Muscle of arm (tissue), 12 donors: Measurements from ENCODE around the gene METTL15. TPM values are rescaled to one million over a fixed set of nuclear protein-coding genes. Genes with fewer than 3 reads are reported as not detected.
"Not testable (repeated sequence)": the region's sequence is repeated elsewhere in the genome, so short reads cannot be mapped to it uniquely, and the experiment has no call there.

Source experiments
- DNase-seq: peaks from one replicate; pipeline ENCODE4 v3.0.0-alpha.2; 2013
- polyA plus RNA-seq, 12 donors: library from polyadenylated mRNA; unstranded; fragments of 120-200 nt; gene quantifications; one replicate each; pipeline ENCODE4 v1.2.1, GENCODE V29; 2013; ENCODE audit not compliant: insufficient read length in 12 of 12

The METTL15 gene
- polyA plus RNA-seq, 12 donors, result 10.4 to 16.7 (median 12.7) TPM; not detected in 1

GRCh38 chr11:28107191-28107749, 918 bp upstream of the METTL15 start:
- DNase-seq, result peak; percentile 2

GRCh38 chr11:28108958-28109357, 770 bp downstream of the METTL15 start:
- DNase-seq, result peak; percentile 14

GRCh38 chr11:28110108-28110820, 2.1 kb downstream of the METTL15 start:
- peak; percentile 75 for DNase-seq

DNA sequence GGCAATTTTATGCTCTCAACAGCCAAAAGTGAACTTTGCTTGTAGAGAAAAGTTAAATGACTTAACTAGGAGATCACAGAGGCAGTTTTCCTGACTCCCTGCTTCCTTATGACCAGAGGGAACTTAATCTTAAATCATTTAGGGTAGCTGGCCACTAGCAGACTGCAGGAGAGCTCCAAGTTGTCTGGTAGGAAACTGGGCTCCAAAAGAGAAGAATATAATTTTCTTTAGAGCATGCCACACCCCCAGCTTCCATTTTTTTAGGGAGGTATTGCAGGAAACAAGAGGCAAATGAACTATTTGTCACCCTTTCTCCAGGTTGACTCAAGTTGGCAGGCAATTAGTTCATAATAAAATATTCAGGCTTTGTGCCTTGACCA, 2.6 kb downstream of the METTL15 start:
- DNase-seq, result no peak

- DNase-seq, result no peak
Measured at GRCh38 chr11:28114116-28114515, 5.9 kb downstream of the METTL15 start.

GRCh38 chr11:28114731-28115130, 6.5 kb downstream of the METTL15 start:
- DNase-seq, result no peak

DNA sequence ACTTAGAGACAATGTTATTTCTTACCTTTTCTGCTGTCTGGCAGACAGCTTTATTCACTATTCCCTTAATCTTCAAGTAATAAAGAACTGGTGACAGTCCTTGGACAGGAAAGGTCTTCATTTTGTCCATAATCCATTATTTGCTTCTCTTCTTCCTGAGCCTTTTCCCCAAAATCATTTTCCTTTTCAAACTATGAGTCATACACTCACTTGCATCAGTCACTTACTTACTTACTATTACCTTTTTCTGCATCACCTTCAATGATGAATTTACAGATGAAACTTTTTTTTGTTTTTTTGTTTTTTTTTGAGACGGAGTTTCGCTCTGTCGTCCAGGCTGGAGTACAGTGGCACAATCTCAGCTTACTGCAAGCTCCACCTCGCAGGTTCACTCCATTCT, 9.5 kb downstream of the METTL15 start:
- no peak for DNase-seq

- no peak for DNase-seq
Measured at GRCh38 chr11:28123151-28123581, 15.0 kb downstream of the METTL15 start.

DNA sequence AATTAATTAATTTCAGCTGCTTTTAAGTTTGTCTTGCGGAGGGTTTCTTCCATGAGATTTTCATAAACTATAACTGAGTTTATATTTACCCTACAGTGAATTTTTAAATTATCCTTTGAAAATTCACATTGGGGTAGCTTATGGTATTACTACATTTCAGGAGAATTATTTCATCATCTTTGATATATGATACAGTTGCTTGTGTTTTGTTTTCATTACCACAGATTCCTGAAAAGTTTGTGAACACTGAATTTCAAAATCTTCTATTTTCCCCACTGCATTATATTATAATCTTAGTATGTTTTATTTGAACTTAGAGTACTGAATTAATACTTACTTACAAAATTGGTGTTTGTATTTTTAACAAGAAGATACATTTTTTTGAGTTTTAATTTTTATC, 24.4 kb downstream of the METTL15 start:
- no peak for DNase-seq

GRCh38 chr11:28133146-28133545, 25.0 kb downstream of the METTL15 start:
- DNase-seq, result no peak

DNA sequence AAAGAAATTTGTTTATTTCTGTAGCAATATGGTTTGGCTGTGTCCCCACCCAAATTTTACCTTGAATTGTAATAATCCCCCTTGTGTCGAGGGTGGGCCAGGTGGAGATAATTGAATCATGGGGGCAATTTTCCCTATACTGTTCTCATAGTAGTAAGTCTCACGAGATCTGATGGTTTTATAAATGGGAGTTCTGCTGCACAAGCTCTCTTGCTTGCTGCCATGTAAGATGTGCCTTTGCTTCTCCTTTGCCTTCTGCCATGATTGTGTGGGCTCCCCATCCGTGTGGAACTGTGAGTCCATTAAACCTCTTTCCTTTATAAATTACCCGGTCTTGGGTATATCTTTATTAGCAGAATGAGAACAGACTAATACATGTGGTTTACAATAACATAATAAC, 28.0 kb downstream of the METTL15 start:
- DNase-seq, result not testable (repeated sequence)

GRCh38 chr11:28137366-28137765, 29.2 kb downstream of the METTL15 start:
- no peak for DNase-seq

GRCh38 chr11:28137832-28138231, 29.6 kb downstream of the METTL15 start:
- no peak for DNase-seq

DNA sequence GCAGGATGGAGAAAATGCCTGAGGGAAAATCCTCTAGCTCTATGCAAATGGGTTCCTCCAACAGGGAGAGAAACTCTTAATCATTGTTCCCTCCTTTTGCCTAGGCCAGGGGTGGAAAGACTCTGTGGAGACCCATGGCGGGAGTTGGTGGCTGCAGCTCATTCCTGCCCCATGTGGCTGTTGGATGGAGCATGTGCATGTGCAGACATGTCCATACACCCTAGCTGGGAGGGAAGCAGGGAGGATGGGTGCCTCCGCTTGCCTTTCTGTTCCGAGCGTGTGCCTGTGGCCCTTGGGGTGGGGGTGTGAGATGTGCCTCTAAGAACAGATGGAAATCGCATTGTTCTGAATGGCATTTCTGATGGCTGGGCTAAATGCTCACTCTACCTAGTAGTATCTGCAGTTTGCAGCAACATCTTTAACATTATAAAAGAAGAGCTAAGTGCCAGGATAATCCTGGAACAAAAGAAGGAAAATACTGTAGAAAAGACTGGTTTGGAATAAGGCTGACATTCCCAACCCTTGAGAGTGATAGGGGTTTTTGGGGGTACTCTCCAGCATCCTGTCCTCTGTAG, 31.7 kb downstream of the METTL15 start:
- DNase-seq, result no peak

DNA sequence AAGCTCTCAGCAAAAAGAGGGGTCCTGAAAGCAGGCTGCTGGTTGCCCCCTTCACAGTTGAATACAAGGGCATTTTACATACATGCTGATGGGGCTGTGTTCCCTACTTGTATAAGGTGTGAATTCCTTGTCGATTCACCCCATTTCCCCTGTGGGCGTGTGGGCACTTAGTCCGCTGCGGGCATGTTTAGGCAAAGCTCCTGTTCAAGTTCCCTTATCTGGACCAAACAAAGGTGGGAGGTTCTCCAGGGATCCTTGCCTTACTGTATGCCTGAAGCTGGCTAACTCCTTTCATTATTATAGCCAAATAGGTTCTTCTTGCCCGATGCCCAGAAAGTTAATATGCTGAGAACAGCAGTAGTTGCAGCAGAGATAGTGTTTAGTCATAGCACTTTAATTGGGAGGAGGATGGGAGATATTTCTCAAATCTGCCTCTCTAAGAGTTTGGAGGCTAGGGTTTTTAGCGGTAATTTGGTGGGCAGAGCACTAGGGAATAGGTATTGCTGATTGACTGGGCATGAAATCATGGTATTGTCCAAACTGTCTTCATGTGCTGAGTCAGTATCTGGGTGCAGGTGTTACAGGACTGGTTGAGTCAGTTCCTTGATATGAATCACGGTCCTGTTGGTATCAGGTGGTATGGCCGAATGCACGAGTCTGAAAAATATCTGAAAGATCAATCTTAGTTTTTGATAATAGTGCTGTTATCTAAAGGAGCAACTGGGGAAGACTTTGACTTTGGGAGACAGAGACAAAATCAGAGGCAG, 32.7 kb downstream of the METTL15 start:
- no peak for DNase-seq

DNA sequence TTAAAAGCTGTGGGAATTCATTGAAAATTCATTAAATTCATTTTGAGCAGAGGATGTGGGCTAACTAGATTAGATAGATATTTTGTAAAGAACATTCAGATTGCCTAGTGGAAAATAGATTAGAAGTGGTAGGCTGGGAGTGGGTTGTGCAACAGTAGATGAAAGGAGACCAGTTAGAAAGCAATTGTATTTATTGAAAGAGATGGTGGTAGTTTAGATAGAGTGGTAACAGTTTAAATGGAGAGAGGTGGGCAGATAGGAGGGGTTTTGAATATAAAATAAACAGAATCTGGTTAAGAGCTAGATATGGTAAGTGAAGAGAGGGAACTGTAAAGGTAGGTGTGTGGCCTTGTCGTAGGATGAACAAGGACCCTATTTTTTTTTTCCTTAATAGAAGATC, 34.5 kb downstream of the METTL15 start:
- DNase-seq, result no peak

GRCh38 chr11:28144808-28145207, 36.6 kb downstream of the METTL15 start:
- no peak for DNase-seq

DNA sequence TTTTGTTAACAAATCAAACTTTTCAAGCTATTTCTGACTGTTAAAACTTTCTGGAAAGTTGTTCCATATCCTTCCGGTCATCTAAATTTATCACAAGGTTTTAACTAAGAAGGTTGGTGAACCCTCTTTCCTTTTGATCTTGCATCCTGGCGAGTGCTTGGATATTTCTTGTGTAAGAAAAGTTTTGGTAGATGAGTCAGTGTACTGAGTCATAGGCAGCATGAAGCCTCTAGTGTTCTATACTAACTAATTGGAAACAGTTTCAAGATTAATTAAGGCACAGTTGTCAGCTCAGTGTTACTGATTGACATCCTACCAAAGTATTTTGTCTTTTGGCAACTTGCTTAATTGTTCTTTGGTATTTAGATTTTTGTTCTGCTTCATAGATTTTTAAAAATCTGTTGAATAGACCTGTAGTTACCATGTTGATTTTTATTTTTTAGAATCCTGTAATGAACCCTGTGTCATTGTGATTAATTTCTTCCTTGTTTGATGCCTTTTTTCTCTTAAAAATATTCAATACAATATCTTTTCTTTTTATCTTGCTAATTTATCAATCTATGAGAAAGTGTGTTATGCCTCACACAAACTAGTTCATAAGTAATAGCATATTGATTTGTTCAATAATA, 38.0 kb downstream of the METTL15 start:
- no peak for DNase-seq

DNA sequence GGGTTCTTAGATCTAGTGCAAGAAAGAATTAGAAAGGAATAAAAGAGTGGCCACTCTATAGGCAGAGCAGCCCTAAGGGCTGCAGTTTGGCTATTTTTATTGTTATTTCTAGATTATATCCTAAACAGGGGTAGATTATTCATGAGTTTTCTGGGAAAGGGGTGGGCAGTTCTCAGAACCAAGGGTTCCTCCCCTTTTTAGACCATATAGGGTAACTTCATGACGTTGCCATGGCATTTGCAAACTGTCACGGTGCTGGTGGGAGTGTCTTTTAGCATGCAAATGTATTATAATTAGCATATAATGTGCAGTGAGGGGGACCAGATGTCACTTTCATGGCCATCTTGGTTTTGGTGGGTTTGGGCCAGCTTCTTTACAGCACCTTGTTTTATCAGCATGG, 44.6 kb downstream of the METTL15 start:
- no peak for DNase-seq

GRCh38 chr11:28153586-28153985, 45.4 kb downstream of the METTL15 start:
- DNase-seq, result no peak

- DNase-seq, result no peak
Measured at GRCh38 chr11:28168718-28169117, 60.5 kb downstream of the METTL15 start.

- DNase-seq, result no peak
Measured at GRCh38 chr11:28169816-28170215, 61.6 kb downstream of the METTL15 start.
